Fibroblast of lung (primary cell): ENCODE data around the gene GPR108. TPM values are rescaled to one million over a fixed set of nuclear protein-coding genes. Genes with fewer than 3 reads are reported as not detected.
A peak's percentile ranks its signal among the peaks of the same experiment; 100 is the strongest.

Experiments used
- DNase-seq, 2 donors: peaks; one replicate each; pipeline versions ENCODE4 v3.0.0 to v3.0.0-alpha.2; 2010; ENCODE audit warnings: low read depth in 2 of 2
- H2AFZ ChIP-seq: 2 replicates; pipeline ENCODE4 v1.5.1; 2012; ENCODE audit warnings: low read length, control low read depth, inconsistent platforms
- H3K27ac ChIP-seq: 2 replicates; pipeline ENCODE4 v1.5.1; 2011; ENCODE audit warnings: low read length, control low read depth; ENCODE audit not compliant: insufficient read depth
- H3K27me3 ChIP-seq: 2 replicates; pipeline ENCODE4 v1.5.1; 2011; ENCODE audit warnings: mild to moderate bottlenecking, low read length; ENCODE audit not compliant: control insufficient read depth, insufficient read depth
- H3K36me3 ChIP-seq: 2 replicates; pipeline ENCODE4 v1.5.1; 2011; ENCODE audit warnings: low read length; ENCODE audit not compliant: control insufficient read depth, insufficient read depth
- H3K4me1 ChIP-seq: 2 replicates; pipeline ENCODE4 v1.5.1; 2011; ENCODE audit warnings: low read length; ENCODE audit not compliant: control insufficient read depth, insufficient read depth; ENCODE audit errors: extremely low read depth
- H3K4me2 ChIP-seq: 2 replicates; pipeline ENCODE4 v1.5.1; 2011; ENCODE audit warnings: low read length, control low read depth; ENCODE audit not compliant: insufficient read depth; ENCODE audit errors: extremely low read depth
- H3K4me3 ChIP-seq, 4 experiments: fragments of 200-600 bp in 1 of 4; sonication (generic) in 1 of 4; replicated peaks in 1 of 4; 2 replicates each; pipeline ENCODE4 v1.5.1; 2011 to 2016; ENCODE audit warnings: low read length in 4 of 4, low read depth in 3 of 4, mild to moderate bottlenecking in 3 of 4, control low read depth in 2 of 4, inconsistent platforms in 1 of 4, mixed read lengths in 1 of 4; ENCODE audit not compliant: insufficient read depth in 1 of 4; ENCODE audit errors: control extremely low read depth in 1 of 4
- H3K79me2 ChIP-seq: 2 replicates; pipeline ENCODE4 v1.5.1; 2012; ENCODE audit warnings: mild to moderate bottlenecking, low read length, inconsistent platforms; ENCODE audit not compliant: control insufficient read depth, insufficient read depth
- H3K9ac ChIP-seq: 2 replicates; pipeline ENCODE4 v1.5.1; 2011; ENCODE audit warnings: mild to moderate bottlenecking, low read length, control low read depth; ENCODE audit not compliant: insufficient read depth
- H3K9me3 ChIP-seq: 2 replicates; pipeline ENCODE4 v1.5.1; 2012; ENCODE audit warnings: low read depth, low read length; ENCODE audit not compliant: control insufficient read depth, insufficient read depth
- H4K20me1 ChIP-seq: 2 replicates; pipeline ENCODE4 v1.5.1; 2011; ENCODE audit warnings: low read length; ENCODE audit not compliant: control insufficient read depth, insufficient read depth; ENCODE audit errors: extremely low read depth
- CTCF ChIP-seq, 2 donors: IDR thresholded peaks in 1 of 2; conservative IDR thresholded peaks in 1 of 2; 1 replicate in 1 of 2; 2 replicates in 1 of 2; pipeline ENCODE4 v1.5.1; 2011 to 2012; ENCODE audit warnings: low read length in 2 of 2, control low read depth in 1 of 2, inconsistent platforms in 1 of 2, low read depth in 1 of 2, mild to moderate bottlenecking in 1 of 2
- EZH2 ChIP-seq: IDR thresholded peaks from 2 replicates; pipeline ENCODE4 v1.5.1; 2012; ENCODE audit warnings: low read length, control low read depth, mild to moderate bottlenecking; ENCODE audit errors: missing control alignments
- polyA plus RNA-seq, 2 donors: library from polyadenylated mRNA; depleted of rRNA in 1 of 2; stranded (reverse) in 1 of 2; unstranded in 1 of 2; fragments of >200 nt; gene quantifications; 2 replicates each; pipeline ENCODE4 v1.2.1, GENCODE V29; 2011 to 2012; ENCODE audit warnings: missing spikeins in 1 of 2
- total RNA-seq: library from RNA; depleted of rRNA; stranded (reverse); fragments of >200 nt; gene quantifications from 2 replicates; pipeline ENCODE4 v1.2.1, GENCODE V29; 2014

Gene GPR108
- total and polyA plus RNA-seq, 2 donors (not counting 1 experiment from before 2014, with no cell fraction given): 28.4 to 57.0 TPM

- Histone ChIP-seq H3K9me3 (no peaks in the 10 kb centered on the region), H3K4me1 (no peaks in the 10 kb centered on the region), H3K79me2 (no peaks in the 10 kb centered on the region), H3K4me2 (no peak overlapping the region), H4K20me1 (no peaks in the 10 kb centered on the region), H3K4me3 (no peak overlapping the region), H3K27me3 (no peaks in the 10 kb centered on the region), H3K9ac (no peak overlapping the region), H3K36me3 (peaks cover 3% of the 10 kb centered on the region), H3K27ac (no peak overlapping the region), H2AFZ (no peak overlapping the region)
- TF ChIP-seq EZH2 (no peak), CTCF (conservative IDR thresholded peaks at IDR 0.05 in 1 of 2, IDR thresholded peaks at IDR 0.05 in 1 of 2; ENCODE audit: low read depth in 1 of 2, low read length in 2 of 2) (no peak)
- no peak for DNase-seq
Observed at GRCh38 chr19:6754136-6754535, 16.8 kb upstream of the GPR108 start.

- H3K36me3 ChIP-seq: peaks cover 4% of the 10 kb centered on the region
- peak overlapping the region; percentile 46 for H3K9ac ChIP-seq
- H2AFZ ChIP-seq: peak overlapping the region; percentile 35
- H3K4me3 ChIP-seq: peak overlapping the region in 1 of 4 experiments; percentile 48
- no peaks in the 10 kb centered on the region for H3K9me3 ChIP-seq
- TF ChIP-seq EZH2 (no peak), CTCF (conservative IDR thresholded peaks at IDR 0.05 in 1 of 2, IDR thresholded peaks at IDR 0.05 in 1 of 2; ENCODE audit: low read depth in 1 of 2, low read length in 2 of 2) (peak in 1 of 2 donors; percentile 18)
- no peaks in the 10 kb centered on the region for H3K27me3 ChIP-seq
- no peaks in the 10 kb centered on the region for H3K79me2 ChIP-seq
- no peaks in the 10 kb centered on the region for H4K20me1 ChIP-seq
- H3K4me1 ChIP-seq: no peaks in the 10 kb centered on the region
- DNase-seq: peak; percentile 52 to 59
- H3K4me2 ChIP-seq: peak overlapping the region; percentile 64
- no peak overlapping the region for H3K27ac ChIP-seq
Observed at GRCh38 chr19:6753178-6754031, 16.0 kb upstream of the GPR108 start.

GRCh38 chr19:6752256-6753177 is 15.1 kb upstream of the GPR108 start:
- no peak overlapping the region for H3K27ac ChIP-seq
- no peak overlapping the region for H3K9ac ChIP-seq
- no peak overlapping the region for H2AFZ ChIP-seq
- H3K9me3 ChIP-seq: no peaks in the 10 kb centered on the region
- no peaks in the 10 kb centered on the region for H4K20me1 ChIP-seq
- H3K4me2 ChIP-seq: no peak overlapping the region
- no peak for DNase-seq
- H3K27me3 ChIP-seq: no peaks in the 10 kb centered on the region
- peak overlapping the region in 1 of 4 experiments; percentile 48 for H3K4me3 ChIP-seq
- peaks cover 7% of the 10 kb centered on the region for H3K36me3 ChIP-seq
- TF ChIP-seq CTCF (conservative IDR thresholded peaks at IDR 0.05 in 1 of 2, IDR thresholded peaks at IDR 0.05 in 1 of 2; ENCODE audit: low read depth in 1 of 2, low read length in 2 of 2): no peak
- no peak for TF ChIP-seq EZH2
- no peaks in the 10 kb centered on the region for H3K4me1 ChIP-seq
- no peaks in the 10 kb centered on the region for H3K79me2 ChIP-seq
